HEK293 (cell line): ENCODE results near the gene ANGEL2.
"Not testable (repeated sequence)": the region's sequence is repeated elsewhere in the genome, so short reads cannot be mapped to it uniquely, and the experiment has no call there.

Experiments used
- CTCF ChIA-PET: fragments of 350-600 bp; formaldehyde crosslinking; extraction: SDS; loops from one replicate; lab custom pipeline; 2021; ENCODE audit warnings: antibody characterized with exemption; lab: Yijun Ruan, JAX
- POLR2A ChIA-PET: fragments of 300-600 bp; formaldehyde crosslinking; extraction: SDS; loops from one replicate; lab custom pipeline; 2020; ENCODE audit warnings: antibody characterized with exemption, inconsistent platforms; lab: Yijun Ruan, JAX
- H3K27ac ChIP-seq: fragments of 200-500 bp; sonication (Bioruptor generic); 2 replicates; pipeline ENCODE4 v1.5.1; 2014; ENCODE audit warnings: low read depth, low read length, control low read depth, inconsistent platforms; ENCODE audit errors: extremely low read depth
- H3K36me3 ChIP-seq, 2 experiments: fragments of 200-500 bp in 1 of 2; sonication (Bioruptor generic) in 1 of 2; 1 replicate in 1 of 2; 2 replicates in 1 of 2; pipeline ENCODE4 v1.5.1; 2014 to 2017; ENCODE audit warnings: inconsistent platforms in 2 of 2, low read length in 2 of 2; ENCODE audit not compliant: control insufficient read depth in 2 of 2, insufficient read depth in 1 of 2
- H3K4me1 ChIP-seq: fragments of 200-500 bp; sonication (Bioruptor generic); 2 replicates; pipeline ENCODE4 v1.5.1; 2014; ENCODE audit warnings: mild to moderate bottlenecking, low read length, inconsistent platforms; ENCODE audit not compliant: control insufficient read depth, insufficient read depth
- H3K4me3 ChIP-seq: 2 replicates; pipeline ENCODE4 v1.5.1; 2011; ENCODE audit warnings: low read depth, mild to moderate bottlenecking, control low read depth, low read length, moderate library complexity
- H3K9me3 ChIP-seq: fragments of 200-500 bp; sonication (Bioruptor generic); 2 replicates; pipeline ENCODE4 v1.5.1; 2014; ENCODE audit warnings: low read depth, low read length, inconsistent platforms; ENCODE audit not compliant: control insufficient read depth, insufficient read depth
- FEZF1 ChIP-seq: fragments of 450-650 bp; formaldehyde crosslinking; IDR thresholded peaks from 2 replicates; pipeline ENCODE4 v1.5.1; 2016; ENCODE audit warnings: missing biosample characterization, missing genetic modification characterization
- KLF1 ChIP-seq: fragments of 450-650 bp; formaldehyde crosslinking; IDR thresholded peaks from 2 replicates; pipeline ENCODE4 v1.5.1; 2016; ENCODE audit warnings: missing biosample characterization, missing genetic modification characterization
- KLF10 ChIP-seq: fragments of 450-650 bp; IDR thresholded peaks from 2 replicates; pipeline ENCODE4 v1.5.1; 2018; ENCODE audit warnings: missing biosample characterization, mild to moderate bottlenecking, missing genetic modification characterization
- PBX3 ChIP-seq: sonication (generic); formaldehyde crosslinking; IDR thresholded peaks from 2 replicates; pipeline ENCODE4 v1.8.1; 2022; ENCODE audit warnings: mild to moderate bottlenecking, moderate library complexity, missing genetic modification reagents
- SCRT1 ChIP-seq: fragments of 450-650 bp; formaldehyde crosslinking; IDR thresholded peaks from 2 replicates; pipeline ENCODE4 v1.5.1; 2016; ENCODE audit warnings: missing biosample characterization, missing genetic modification characterization, borderline replicate concordance
- ZBTB17 ChIP-seq: fragments of 450-650 bp; formaldehyde crosslinking; IDR thresholded peaks from 2 replicates; pipeline ENCODE4 v1.5.1; 2016; ENCODE audit warnings: missing biosample characterization, missing genetic modification characterization
- ZFP3 ChIP-seq: fragments of 450-650 bp; formaldehyde crosslinking; IDR thresholded peaks from 2 replicates; pipeline ENCODE4 v1.5.1; 2016; ENCODE audit warnings: low read depth, missing biosample characterization, missing genetic modification characterization
- ZNF266 ChIP-seq: fragments of 450-650 bp; formaldehyde crosslinking; IDR thresholded peaks from 2 replicates; pipeline ENCODE4 v1.5.1; 2016; ENCODE audit warnings: missing biosample characterization, missing genetic modification characterization, low read depth
- ZNF366 ChIP-seq: fragments of 450-650 bp; formaldehyde crosslinking; conservative IDR thresholded peaks from 2 replicates; pipeline ENCODE4 v1.5.1; 2016; ENCODE audit warnings: missing biosample characterization, missing genetic modification characterization
- ZNF510 ChIP-seq: fragments of 450-650 bp; formaldehyde crosslinking; IDR thresholded peaks from 2 replicates; pipeline ENCODE4 v1.5.1; 2018; ENCODE audit warnings: mild to moderate bottlenecking, missing genetic modification characterization, missing biosample characterization; ENCODE audit not compliant: insufficient replicate concordance
- ZNF561 ChIP-seq: fragments of 450-650 bp; IDR thresholded peaks from 2 replicates; pipeline ENCODE4 v1.5.1; 2018; ENCODE audit warnings: missing biosample characterization, missing genetic modification characterization, borderline replicate concordance
- ZNF791 ChIP-seq: fragments of 450-650 bp; formaldehyde crosslinking; IDR thresholded peaks from 2 replicates; pipeline ENCODE4 v1.5.1; 2016; ENCODE audit warnings: missing biosample characterization, missing genetic modification characterization
- TF ChIP-seq, protein P1 (sequence below): fragments of 450-650 bp; formaldehyde crosslinking; IDR thresholded peaks from 2 replicates; pipeline ENCODE4; 2016; ENCODE audit warnings: missing biosample characterization, missing genetic modification characterization
- TF ChIP-seq, protein P2 (sequence below): fragments of 450-650 bp; formaldehyde crosslinking; conservative IDR thresholded peaks from 2 replicates; pipeline ENCODE4 v1.5.1; 2016; ENCODE audit warnings: low read depth, missing biosample characterization, missing genetic modification characterization
- TF ChIP-seq, protein P3 (sequence below): fragments of 450-650 bp; formaldehyde crosslinking; IDR thresholded peaks from 2 replicates; pipeline ENCODE4 v1.5.1; 2016; ENCODE audit warnings: missing biosample characterization, missing genetic modification characterization

The ANGEL2 gene

DNA sequence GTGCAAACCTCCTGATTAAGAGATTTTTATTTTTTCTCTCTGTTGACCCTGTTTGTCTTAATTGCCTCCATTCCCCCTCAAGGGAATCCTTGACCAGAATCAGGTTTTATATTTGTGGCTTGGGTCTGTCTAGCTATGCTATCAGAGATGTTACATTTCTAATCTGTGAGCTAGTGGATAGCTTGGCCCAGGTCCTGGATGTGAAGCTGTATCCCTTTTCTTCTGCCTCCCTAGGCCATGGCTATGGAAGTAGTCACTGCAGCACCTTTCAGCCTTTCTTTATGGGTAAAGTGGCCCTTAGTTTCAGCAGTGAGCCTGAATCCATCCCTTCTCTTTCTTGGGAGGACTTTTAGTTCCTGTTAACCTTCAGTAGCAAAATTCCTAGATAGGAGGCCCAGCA is 17.0 kb upstream of the ANGEL2 start:
- Histone ChIP-seq H3K4me1 (no peaks in the 10 kb centered on the region), H3K4me3 (no peak overlapping the region), H3K36me3 (no peaks in the 10 kb centered on the region), H3K9me3 (no peaks in the 10 kb centered on the region), H3K27ac (no peak overlapping the region)
- ChIA-PET CTCF (interaction anchor here (0.8 kb wide), 1 partner anchor 38 kb away, joined by 3 read pairs; no protein-coding TSS in a partner anchor), POLR2A (no interaction called here)
- TF ChIP-seq KLF10 (no peak), ZNF510 (tag by site-specific recombination) (no peak), ZNF561 (no peak), FEZF1 (tag by site-specific recombination) (no peak), ZNF366 (no peak), ZNF791 (tag by site-specific recombination) (no peak), ZNF266 (tag by site-specific recombination) (no peak), PBX3 (CRISPR knock-in tag) (no peak), ZBTB17 (tag by site-specific recombination) (no peak), KLF1 (tag by site-specific recombination) (no peak), ZFP3 (tag by site-specific recombination) (no peak)
- TF ChIP-seq, protein P1, sequence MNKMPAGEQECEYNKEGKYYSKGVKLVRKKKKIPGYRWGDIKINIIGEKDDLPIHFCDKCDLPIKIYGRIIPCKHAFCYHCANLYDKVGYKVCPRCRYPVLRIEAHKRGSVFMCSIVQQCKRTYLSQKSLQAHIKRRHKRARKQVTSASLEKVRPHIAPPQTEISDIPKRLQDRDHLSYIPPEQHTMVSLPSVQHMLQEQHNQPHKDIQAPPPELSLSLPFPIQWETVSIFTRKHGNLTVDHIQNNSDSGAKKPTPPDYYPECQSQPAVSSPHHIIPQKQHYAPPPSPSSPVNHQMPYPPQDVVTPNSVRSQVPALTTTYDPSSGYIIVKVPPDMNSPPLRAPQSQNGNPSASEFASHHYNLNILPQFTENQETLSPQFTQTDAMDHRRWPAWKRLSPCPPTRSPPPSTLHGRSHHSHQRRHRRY (tag by site-specific recombination), result no peak
- TF ChIP-seq, protein P2, sequence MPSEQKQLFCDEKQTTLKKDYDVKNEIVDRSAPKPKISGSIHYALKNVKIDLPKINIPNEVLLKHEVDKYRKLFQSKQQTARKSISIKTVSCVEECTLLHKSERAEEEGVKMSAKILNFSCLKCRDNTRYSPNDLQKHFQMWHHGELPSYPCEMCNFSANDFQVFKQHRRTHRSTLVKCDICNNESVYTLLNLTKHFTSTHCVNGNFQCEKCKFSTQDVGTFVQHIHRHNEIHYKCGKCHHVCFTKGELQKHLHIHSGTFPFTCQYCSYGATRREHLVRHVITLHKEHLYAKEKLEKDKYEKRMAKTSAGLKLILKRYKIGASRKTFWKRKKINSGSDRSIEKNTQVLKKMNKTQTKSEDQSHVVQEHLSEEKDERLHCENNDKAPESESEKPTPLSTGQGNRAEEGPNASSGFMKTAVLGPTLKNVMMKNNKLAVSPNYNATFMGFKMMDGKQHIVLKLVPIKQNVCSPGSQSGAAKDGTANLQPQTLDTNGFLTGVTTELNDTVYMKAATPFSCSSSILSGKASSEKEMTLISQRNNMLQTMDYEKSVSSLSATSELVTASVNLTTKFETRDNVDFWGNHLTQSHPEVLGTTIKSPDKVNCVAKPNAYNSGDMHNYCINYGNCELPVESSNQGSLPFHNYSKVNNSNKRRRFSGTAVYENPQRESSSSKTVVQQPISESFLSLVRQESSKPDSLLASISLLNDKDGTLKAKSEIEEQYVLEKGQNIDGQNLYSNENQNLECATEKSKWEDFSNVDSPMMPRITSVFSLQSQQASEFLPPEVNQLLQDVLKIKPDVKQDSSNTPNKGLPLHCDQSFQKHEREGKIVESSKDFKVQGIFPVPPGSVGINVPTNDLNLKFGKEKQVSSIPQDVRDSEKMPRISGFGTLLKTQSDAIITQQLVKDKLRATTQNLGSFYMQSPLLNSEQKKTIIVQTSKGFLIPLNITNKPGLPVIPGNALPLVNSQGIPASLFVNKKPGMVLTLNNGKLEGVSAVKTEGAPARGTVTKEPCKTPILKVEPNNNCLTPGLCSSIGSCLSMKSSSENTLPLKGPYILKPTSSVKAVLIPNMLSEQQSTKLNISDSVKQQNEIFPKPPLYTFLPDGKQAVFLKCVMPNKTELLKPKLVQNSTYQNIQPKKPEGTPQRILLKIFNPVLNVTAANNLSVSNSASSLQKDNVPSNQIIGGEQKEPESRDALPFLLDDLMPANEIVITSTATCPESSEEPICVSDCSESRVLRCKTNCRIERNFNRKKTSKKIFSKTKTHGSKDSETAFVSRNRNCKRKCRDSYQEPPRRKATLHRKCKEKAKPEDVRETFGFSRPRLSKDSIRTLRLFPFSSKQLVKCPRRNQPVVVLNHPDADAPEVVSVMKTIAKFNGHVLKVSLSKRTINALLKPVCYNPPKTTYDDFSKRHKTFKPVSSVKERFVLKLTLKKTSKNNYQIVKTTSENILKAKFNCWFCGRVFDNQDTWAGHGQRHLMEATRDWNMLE (tag by site-specific recombination), result no peak
- TF ChIP-seq, protein P3, sequence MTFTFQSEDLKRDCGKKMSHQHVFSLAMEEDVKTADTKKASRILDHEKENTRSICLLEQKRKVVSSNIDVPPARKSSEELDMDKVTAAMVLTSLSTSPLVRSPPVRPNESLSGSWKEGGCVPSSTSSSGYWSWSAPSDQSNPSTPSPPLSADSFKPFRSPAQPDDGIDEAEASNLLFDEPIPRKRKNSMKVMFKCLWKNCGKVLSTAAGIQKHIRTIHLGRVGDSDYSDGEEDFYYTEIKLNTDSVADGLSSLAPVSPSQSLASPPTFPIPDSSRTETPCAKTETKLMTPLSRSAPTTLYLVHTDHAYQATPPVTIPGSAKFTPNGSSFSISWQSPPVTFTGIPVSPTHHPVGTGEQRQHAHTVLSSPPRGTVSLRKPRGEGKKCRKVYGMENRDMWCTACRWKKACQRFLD (tag by site-specific recombination), result no peak

DNA sequence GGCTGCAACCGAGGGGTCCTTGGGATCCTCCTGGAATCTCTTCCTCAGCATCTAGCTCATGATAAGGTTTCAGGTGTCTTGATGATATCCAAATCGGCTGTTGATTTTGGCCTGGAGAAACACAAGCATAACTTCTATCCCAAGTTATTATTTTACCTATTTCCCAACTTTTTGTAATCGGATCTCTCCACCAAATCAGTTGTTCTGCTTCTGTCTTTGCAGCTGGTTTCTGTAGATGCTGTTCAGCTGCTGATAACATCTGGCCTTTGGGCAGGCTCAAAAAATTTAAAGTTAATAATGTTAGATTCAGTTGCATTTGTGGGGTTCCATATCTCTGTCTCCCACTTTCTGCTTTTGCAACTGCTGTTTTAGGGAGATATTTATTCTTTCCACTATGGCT is 11.4 kb upstream of the ANGEL2 start:
- CTCF ChIA-PET, H3K4me3 ChIP-seq, POLR2A ChIA-PET, H3K4me1 ChIP-seq, H3K36me3 ChIP-seq, H3K9me3 ChIP-seq, H3K27ac ChIP-seq: not testable (repeated sequence)
- TF ChIP-seq SCRT1, result 0 out of 2 replicates have a peak, but pooled peaks have one; percentile 12
